Large intestine (tissue), 3 donors: Measurements from ENCODE around the gene C10orf90. TPM values are rescaled to one million over a fixed set of nuclear protein-coding genes. Genes with fewer than 3 reads are reported as not detected.

ENCODE experiments used
- DNase-seq, 2 donors: peaks; one replicate each; pipeline versions ENCODE4 v3.0.0 to v3.0.0-alpha.2; 2013
- H3K27ac ChIP-seq: one replicate; pipeline ENCODE4 v1.5.1; 2013; ENCODE audit warnings: low read length
- H3K27me3 ChIP-seq: 2 replicates; pipeline ENCODE4 v1.6.1; 2013; ENCODE audit warnings: low read length; ENCODE audit not compliant: control insufficient read depth, insufficient read depth
- H3K36me3 ChIP-seq: 2 replicates; pipeline ENCODE4 v1.6.1; 2013; ENCODE audit warnings: low read length; ENCODE audit not compliant: control insufficient read depth, insufficient read depth
- H3K4me1 ChIP-seq: one replicate; pipeline ENCODE4 v1.6.1; 2013; ENCODE audit warnings: low read length; ENCODE audit not compliant: control insufficient read depth, insufficient read depth
- H3K4me3 ChIP-seq: one replicate; pipeline ENCODE4 v1.5.1; 2013; ENCODE audit warnings: low read length
- H3K9me3 ChIP-seq: one replicate; pipeline ENCODE4 v1.6.1; 2013; ENCODE audit warnings: mild to moderate bottlenecking, low read depth, low read length, moderate library complexity; ENCODE audit not compliant: control insufficient read depth
- WGBS: methylation state at CpG from one replicate; pipeline ENCODE4 v1.1.5; 2013; ENCODE audit warnings: low lambda C conversion rate; ENCODE audit not compliant: insufficient coverage; 5-methylcytosine and 5-hydroxymethylcytosine counted together
- polyA plus RNA-seq: library from polyadenylated mRNA; unstranded; fragments of 120-200 nt; gene quantifications from one replicate; pipeline ENCODE4 v1.2.1, GENCODE V29; 2013

C10orf90 gene
- polyA plus RNA-seq, 1 donor: not detected

GRCh38 chr10:126458466-126458865, 212.0 kb downstream of the C10orf90 start:
- no peak for DNase-seq
- Histone ChIP-seq H3K9me3 (no peaks in the 10 kb centered on the region), H3K4me1 (no peaks in the 10 kb centered on the region), H3K36me3 (no peaks in the 10 kb centered on the region), H3K27ac (no peak overlapping the region), H3K4me3 (no peak overlapping the region), H3K27me3 (no peaks in the 10 kb centered on the region)
- no CpG with 5 or more reads among the region's 1 CpG for WGBS

GRCh38 chr10:126456632-126457031, 213.9 kb downstream of the C10orf90 start:
- no peak for DNase-seq
- WGBS: no CpG with 5 or more reads among the region's 5 CpGs
- Histone ChIP-seq H3K36me3 (no peaks in the 10 kb centered on the region), H3K4me3 (no peak overlapping the region), H3K27me3 (no peaks in the 10 kb centered on the region), H3K4me1 (no peaks in the 10 kb centered on the region), H3K27ac (no peak overlapping the region), H3K9me3 (no peaks in the 10 kb centered on the region)

GRCh38 chr10:126455766-126456405, 214.6 kb downstream of the C10orf90 start:
- no peak overlapping the region for H3K4me3 ChIP-seq
- no peaks in the 10 kb centered on the region for H3K4me1 ChIP-seq
- WGBS: no CpG with 5 or more reads among the region's 11 CpGs
- DNase-seq: no peak
- no peaks in the 10 kb centered on the region for H3K27me3 ChIP-seq
- no peaks in the 10 kb centered on the region for H3K36me3 ChIP-seq
- no peaks in the 10 kb centered on the region for H3K9me3 ChIP-seq
- no peak overlapping the region for H3K27ac ChIP-seq

GRCh38 chr10:126455036-126455765, 215.3 kb downstream of the C10orf90 start:
- no CpG with 5 or more reads among the region's 8 CpGs for WGBS
- Histone ChIP-seq H3K9me3 (no peaks in the 10 kb centered on the region), H3K27me3 (no peaks in the 10 kb centered on the region), H3K4me1 (no peaks in the 10 kb centered on the region), H3K36me3 (no peaks in the 10 kb centered on the region), H3K27ac (no peak overlapping the region), H3K4me3 (no peak overlapping the region)
- DNase-seq: no peak

DNA sequence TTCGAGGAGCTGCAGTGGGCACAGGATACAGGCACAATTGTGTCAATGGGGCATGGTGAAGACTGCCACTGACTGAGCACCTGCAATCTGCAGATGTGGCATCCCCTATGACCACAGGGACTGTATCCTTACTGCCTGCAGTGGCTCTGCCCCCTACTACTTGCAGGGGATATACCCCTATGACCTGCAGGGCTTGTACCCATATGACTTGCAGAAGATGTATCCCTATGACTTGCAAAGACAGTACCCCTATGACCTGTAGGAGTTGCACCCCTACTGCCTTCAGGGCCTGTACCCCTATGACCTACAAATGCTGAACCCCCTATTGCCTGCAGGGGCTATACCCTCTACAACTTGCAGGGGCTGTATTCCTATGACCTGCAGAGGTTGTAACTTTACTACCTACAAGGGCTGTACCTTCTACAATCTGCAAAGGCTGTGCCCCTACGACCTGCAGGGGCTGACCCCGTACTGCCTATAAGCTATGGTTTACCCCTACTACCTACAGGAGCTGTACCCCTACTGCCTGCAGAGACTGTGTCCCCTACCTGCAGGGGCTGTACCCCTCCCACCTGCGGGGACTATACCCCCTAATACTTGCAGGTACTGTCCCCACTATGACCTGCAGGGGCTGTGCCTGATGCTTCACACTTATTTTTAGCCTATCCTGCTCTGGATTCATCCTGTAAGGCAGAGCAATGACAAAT, 216.3 kb downstream of the C10orf90 start:
- WGBS: no CpG with 5 or more reads among the region's 4 CpGs
- no peak for DNase-seq
- H3K27me3 ChIP-seq: no peaks in the 10 kb centered on the region
- no peaks in the 10 kb centered on the region for H3K4me1 ChIP-seq
- H3K9me3 ChIP-seq: no peaks in the 10 kb centered on the region
- H3K36me3 ChIP-seq: no peaks in the 10 kb centered on the region
- no peak overlapping the region for H3K4me3 ChIP-seq
- H3K27ac ChIP-seq: no peak overlapping the region

- Histone ChIP-seq H3K9me3 (no peaks in the 10 kb centered on the region), H3K27me3 (no peaks in the 10 kb centered on the region), H3K4me1 (no peaks in the 10 kb centered on the region), H3K4me3 (no peak overlapping the region), H3K36me3 (no peaks in the 10 kb centered on the region), H3K27ac (no peak overlapping the region)
- WGBS: 100% methylated on average over 1 of the region's 2 CpGs
- no peak for DNase-seq
These were observed 218.2 kb downstream of the C10orf90 start for GRCh38 chr10:126452245-126452644.

DNA sequence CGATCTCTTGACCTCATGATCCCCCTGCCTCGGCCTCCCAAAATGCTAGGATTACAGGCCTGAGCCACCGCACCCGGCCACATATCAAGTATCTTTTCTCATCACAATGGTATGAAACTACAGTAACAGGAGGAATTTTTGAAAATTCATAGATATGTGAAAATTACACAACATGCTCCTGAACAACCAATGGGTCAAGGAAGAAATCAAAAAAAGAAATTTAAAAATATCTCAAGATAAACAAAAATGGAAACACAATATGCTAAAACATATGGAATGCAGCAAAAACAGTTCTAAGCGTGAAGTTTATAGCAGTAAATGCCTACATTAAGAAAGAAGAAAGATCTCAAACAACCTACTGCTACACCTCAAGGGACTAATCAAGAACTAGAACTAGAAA, 222.4 kb downstream of the C10orf90 start:
- no peak for DNase-seq
- Histone ChIP-seq H3K27ac (no peak overlapping the region), H3K9me3 (no peaks in the 10 kb centered on the region), H3K27me3 (no peaks in the 10 kb centered on the region), H3K36me3 (no peaks in the 10 kb centered on the region), H3K4me1 (no peaks in the 10 kb centered on the region), H3K4me3 (no peak overlapping the region)
- 100% methylated on average over 3 of the region's 5 CpGs for WGBS

DNA sequence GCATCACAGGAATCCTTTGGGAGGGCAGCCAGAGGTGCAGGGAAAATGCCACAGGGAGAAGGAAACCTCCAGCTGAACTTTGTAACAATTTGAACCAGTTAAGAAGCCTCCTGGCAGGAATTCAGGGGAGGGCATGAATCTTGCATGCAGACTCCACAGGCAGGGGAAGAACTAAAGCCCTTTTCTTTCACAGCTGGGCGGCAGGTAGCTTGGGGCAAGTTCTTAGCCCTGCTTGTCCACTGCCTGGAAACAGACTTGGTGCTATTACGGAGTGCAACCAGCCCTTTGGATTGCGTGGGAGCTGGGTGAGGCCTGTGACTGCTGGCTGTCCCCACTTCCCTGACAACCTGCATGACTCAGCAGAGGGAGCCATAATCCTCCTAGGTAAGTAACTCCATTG, 230.6 kb downstream of the C10orf90 start:
- Histone ChIP-seq H3K27me3 (no peaks in the 10 kb centered on the region), H3K36me3 (no peaks in the 10 kb centered on the region), H3K9me3 (no peaks in the 10 kb centered on the region), H3K4me3 (no peak overlapping the region), H3K27ac (no peak overlapping the region), H3K4me1 (no peaks in the 10 kb centered on the region)
- WGBS: no CpG with 5 or more reads among the region's 3 CpGs
- DNase-seq: no peak

DNA sequence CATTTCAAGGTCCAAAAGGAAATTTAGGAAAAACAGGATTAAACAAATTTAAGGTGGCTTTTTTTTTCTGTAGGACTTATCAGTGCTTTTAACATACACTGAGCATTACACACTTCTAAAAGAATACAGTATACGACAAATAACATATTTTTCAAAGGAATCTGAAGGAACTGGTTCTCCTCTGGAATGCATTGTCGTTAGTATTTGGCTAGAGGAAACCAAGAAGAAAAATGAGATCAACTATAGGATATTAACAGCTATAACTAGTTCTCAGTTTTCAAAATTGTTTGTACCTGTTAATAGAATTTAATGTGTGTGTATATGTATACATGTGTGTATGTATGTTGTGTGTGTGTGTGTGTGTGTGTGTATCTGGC, 232.1 kb downstream of the C10orf90 start:
- Histone ChIP-seq H3K27ac (no peak overlapping the region), H3K4me1 (no peaks in the 10 kb centered on the region), H3K27me3 (no peaks in the 10 kb centered on the region), H3K9me3 (no peaks in the 10 kb centered on the region), H3K36me3 (no peaks in the 10 kb centered on the region), H3K4me3 (no peak overlapping the region)
- DNase-seq: no peak
- no CpG with 5 or more reads among the region's 2 CpGs for WGBS

GRCh38 chr10:126437635-126438406, 232.7 kb downstream of the C10orf90 start:
- no peak overlapping the region for H3K4me3 ChIP-seq
- no peaks in the 10 kb centered on the region for H3K27me3 ChIP-seq
- no CpG with 5 or more reads among the region's 2 CpGs for WGBS
- no peaks in the 10 kb centered on the region for H3K4me1 ChIP-seq
- no peaks in the 10 kb centered on the region for H3K9me3 ChIP-seq
- no peak for DNase-seq
- no peak overlapping the region for H3K27ac ChIP-seq
- no peaks in the 10 kb centered on the region for H3K36me3 ChIP-seq
